Nucleus accumbens (tissue), 56 donors: ENCODE data around the gene UGT1A4.

Experiments used
- DNase-seq, 56 donors: peaks; one replicate each; lab custom pipeline; 2025; lab: John Stamatoyannopoulos, UW

Gene UGT1A4

GRCh38 chr2:233807966-233808935 is 89.7 kb downstream of the UGT1A4 start:
- DNase-seq = no peak

- no peak for DNase-seq
Observed at GRCh38 chr2:233810385-233810784, 91.8 kb downstream of the UGT1A4 start.

- no peak for DNase-seq
Observed at GRCh38 chr2:233811087-233811486, 92.6 kb downstream of the UGT1A4 start.

GRCh38 chr2:233811732-233812131 is 93.2 kb downstream of the UGT1A4 start:
- DNase-seq = no peak

- no peak for DNase-seq
Observed at GRCh38 chr2:233813236-233814055, 94.9 kb downstream of the UGT1A4 start.

GRCh38 chr2:233814056-233814835 is 95.7 kb downstream of the UGT1A4 start:
- no peak for DNase-seq

GRCh38 chr2:233815861-233816260 is 97.3 kb downstream of the UGT1A4 start:
- DNase-seq = no peak

- no peak for DNase-seq
Observed at GRCh38 chr2:233816334-233816733, 97.8 kb downstream of the UGT1A4 start.

- no peak for DNase-seq
Observed at GRCh38 chr2:233816771-233817170, 98.2 kb downstream of the UGT1A4 start.

GRCh38 chr2:233817361-233817911 is 98.9 kb downstream of the UGT1A4 start:
- no peak for DNase-seq

GRCh38 chr2:233817995-233818638 is 99.6 kb downstream of the UGT1A4 start:
- DNase-seq = no peak

- DNase-seq = no peak
Observed at GRCh38 chr2:233818639-233819621, 100.4 kb downstream of the UGT1A4 start.

- DNase-seq = no peak
Observed at GRCh38 chr2:233819884-233820773, 101.6 kb downstream of the UGT1A4 start.

GRCh38 chr2:233820774-233821105 is 102.2 kb downstream of the UGT1A4 start:
- no peak for DNase-seq

GRCh38 chr2:233821196-233821595 is 102.7 kb downstream of the UGT1A4 start:
- no peak for DNase-seq

- DNase-seq = no peak
Observed at GRCh38 chr2:233821709-233822100, 103.2 kb downstream of the UGT1A4 start.

- DNase-seq = no peak
Observed at GRCh38 chr2:233822101-233822771, 103.7 kb downstream of the UGT1A4 start.
